GDM1 (cell line): ENCODE measurements around the gene TRAF3.

Source experiments
- DNase-seq: peaks from one replicate; lab custom pipeline; 2025; lab: John Stamatoyannopoulos, UW

TRAF3 gene, protein sequence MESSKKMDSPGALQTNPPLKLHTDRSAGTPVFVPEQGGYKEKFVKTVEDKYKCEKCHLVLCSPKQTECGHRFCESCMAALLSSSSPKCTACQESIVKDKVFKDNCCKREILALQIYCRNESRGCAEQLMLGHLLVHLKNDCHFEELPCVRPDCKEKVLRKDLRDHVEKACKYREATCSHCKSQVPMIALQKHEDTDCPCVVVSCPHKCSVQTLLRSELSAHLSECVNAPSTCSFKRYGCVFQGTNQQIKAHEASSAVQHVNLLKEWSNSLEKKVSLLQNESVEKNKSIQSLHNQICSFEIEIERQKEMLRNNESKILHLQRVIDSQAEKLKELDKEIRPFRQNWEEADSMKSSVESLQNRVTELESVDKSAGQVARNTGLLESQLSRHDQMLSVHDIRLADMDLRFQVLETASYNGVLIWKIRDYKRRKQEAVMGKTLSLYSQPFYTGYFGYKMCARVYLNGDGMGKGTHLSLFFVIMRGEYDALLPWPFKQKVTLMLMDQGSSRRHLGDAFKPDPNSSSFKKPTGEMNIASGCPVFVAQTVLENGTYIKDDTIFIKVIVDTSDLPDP

GRCh38 chr14:102776761-102777710 is at the start of gene TRAF3:
Gene TRAF3, plus strand, starts transcription at chr14:102777449. Its CDS starts 92,753 bp downstream, at chr14:102870202.
- peak; percentile 58 for DNase-seq

DNA sequence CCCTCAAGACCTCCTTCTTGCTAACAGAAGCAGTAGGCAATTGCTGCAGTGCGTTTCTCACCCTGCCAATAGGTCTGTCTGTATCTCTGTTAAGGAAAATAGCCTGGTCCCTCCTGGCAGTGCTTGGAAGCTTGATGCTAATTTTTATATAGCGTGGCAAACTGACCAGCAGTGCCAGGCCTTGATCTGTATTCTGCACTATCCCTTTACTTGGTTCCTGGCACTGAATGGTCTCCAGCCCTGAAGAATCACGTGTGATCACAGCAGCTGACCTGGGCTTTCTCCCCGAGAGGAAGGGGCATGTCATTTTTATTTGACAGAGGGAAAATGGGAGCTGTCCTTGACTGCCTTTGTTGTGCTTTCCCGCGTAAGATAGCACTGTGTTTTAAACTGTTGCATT is 48.7 kb upstream of the TRAF3 start:
- no peak for DNase-seq

DNA sequence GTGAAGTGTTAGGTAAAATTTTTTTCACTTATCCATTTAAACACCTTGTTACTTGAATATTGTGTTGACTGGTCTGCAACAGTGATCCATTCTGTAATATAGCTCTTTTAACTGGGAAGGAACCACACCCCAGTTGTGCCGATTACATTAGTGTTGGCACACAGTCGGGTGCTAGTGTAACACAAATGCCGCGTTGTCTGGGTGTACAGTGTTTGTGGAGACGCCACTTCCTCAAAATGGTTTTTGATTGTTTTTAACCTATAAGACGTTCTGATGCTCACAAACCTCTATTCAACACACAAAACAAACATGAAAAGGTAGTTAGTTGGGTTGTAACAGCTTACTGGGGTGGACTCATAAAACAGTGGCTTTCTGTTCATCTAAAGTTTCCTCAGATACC is 48.0 kb upstream of the TRAF3 start:
- DNase-seq = no peak

DNA sequence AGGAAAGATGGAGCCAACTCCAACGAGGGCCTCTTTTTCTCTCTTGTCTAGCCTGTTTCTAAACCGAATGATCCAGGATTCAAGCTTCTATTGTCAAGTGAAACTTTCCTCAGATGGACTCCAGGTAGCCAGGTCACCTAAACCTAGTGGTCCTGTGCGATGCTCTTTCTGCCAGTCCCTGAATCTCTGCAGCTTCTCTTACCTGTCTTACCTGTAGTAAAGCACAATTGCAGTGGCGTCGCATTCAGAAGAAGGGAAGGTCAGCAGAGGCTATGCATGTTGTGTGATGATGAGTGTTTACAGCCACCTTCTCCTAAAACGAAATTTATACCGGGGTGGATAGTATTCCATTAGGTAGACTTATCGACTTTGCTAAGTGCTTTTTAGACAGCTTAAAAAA is 47.4 kb upstream of the TRAF3 start:
- no peak for DNase-seq

GRCh38 chr14:102731101-102731870 is 46.0 kb upstream of the TRAF3 start:
- no peak for DNase-seq

DNA sequence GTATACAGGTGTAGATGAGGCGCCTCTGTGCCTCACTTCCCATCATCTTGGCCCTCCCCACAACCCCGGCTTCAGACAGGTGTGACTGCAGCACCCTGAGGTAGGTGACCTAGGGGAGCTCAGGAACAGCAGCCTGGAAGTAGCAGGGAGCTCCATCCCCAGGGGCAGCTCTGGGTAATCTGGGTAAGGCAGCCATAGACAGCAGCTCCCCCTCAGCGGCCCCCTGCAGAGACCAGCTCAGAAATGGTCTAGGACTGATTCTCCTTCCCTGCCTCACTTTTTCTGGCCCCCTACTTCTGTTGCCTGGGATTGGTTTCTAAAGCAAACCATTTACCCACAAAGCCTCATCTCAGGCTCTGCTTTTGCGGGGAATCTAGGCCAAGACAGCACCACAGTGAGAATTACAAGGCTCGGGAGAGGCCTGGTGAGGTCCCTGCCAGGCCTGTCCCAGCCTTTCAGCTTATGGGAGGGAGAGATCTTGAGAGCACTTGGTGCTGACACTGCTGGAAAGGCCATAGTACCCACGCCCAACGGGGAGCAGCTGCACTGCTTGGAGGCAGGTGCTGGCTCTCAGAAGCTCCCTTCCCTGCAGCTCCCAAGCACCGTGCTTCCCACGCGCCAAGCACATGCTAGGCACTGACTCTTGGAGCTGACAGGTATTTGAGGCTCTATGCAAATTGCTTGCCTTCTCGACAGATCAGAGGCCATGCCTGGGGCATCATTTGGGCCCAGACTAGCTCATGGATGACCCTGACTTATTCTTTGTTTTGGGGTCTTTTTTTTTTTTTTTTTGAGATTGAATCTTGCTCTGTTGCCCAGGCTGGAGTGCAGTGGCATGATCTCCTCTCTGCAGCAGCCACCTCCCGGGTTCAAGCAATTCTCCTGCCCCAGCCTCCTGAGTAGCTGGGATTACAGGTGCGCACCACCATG is 45.1 kb upstream of the TRAF3 start:
- no peak for DNase-seq

- DNase-seq = no peak
These were observed 44.3 kb upstream of the TRAF3 start for GRCh38 chr14:102732924-102733323.

DNA sequence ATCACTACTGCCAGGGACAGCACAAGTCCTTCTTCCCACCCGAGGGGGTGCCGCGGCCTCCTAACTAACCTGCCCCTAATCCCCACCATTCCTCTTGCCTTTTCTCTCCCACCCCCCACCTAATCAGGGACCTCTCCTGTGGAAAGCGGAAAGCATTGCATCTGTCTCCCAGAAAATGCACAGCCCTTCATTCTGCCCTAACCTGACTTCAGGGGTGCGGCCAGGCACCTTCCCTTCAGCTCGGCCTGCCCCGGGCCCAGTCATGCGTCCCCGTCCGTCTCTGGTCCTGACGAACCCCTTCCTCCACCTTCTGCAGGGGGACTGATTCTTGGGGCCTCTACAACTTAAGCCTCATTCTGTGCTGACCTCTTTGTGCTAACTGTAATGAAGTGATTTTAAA is 43.9 kb upstream of the TRAF3 start:
- DNase-seq = no peak

DNA sequence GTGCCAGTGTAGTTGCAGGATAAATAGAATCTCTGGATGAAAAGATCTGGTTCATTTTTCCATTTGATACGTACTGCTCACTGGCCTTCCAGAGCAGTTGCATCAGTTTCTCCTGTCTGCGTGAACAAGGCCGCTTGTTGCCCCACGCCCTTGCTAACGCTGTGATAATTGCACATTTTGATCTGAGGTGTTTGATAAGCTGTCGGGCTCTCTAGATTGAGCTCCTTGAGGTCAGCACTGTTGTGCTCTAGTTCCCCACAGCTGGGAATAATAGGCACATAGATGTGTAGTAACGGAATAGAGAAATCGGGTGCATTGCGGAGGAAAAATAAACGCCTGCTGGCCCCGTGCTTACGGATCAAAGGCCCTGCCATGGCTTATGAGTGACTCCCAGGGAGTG is 42.8 kb upstream of the TRAF3 start:
- DNase-seq = no peak

DNA sequence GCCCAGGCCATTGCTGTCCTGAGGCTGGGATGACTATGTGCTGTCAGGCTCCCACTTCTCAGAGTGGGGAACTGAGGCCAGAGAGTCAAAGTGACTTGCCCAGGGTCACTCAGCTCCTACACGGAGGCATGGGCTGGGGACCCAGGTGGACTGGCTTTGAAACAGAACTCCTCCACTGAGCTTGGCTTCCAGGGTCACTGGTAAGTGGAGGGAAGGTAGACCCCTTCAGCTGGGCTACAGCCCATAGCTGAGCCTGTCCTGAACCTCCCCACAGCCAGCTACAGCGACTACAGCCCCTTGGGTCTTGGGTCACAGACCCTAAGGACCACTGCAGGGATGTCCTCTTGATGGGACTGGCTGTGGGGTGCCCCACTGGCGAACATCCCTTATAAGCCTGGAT is 40.3 kb upstream of the TRAF3 start:
- no peak for DNase-seq

GRCh38 chr14:102737402-102738372 is 39.6 kb upstream of the TRAF3 start:
- DNase-seq = no peak

- no peak for DNase-seq
These were observed 38.7 kb upstream of the TRAF3 start for GRCh38 chr14:102738373-102739189.

GRCh38 chr14:102739190-102739469 is 38.1 kb upstream of the TRAF3 start:
- no peak for DNase-seq

- DNase-seq = no peak
These were observed 30.4 kb upstream of the TRAF3 start for GRCh38 chr14:102746634-102747438.

- no peak for DNase-seq
These were observed 28.4 kb upstream of the TRAF3 start for GRCh38 chr14:102748806-102749205.

DNA sequence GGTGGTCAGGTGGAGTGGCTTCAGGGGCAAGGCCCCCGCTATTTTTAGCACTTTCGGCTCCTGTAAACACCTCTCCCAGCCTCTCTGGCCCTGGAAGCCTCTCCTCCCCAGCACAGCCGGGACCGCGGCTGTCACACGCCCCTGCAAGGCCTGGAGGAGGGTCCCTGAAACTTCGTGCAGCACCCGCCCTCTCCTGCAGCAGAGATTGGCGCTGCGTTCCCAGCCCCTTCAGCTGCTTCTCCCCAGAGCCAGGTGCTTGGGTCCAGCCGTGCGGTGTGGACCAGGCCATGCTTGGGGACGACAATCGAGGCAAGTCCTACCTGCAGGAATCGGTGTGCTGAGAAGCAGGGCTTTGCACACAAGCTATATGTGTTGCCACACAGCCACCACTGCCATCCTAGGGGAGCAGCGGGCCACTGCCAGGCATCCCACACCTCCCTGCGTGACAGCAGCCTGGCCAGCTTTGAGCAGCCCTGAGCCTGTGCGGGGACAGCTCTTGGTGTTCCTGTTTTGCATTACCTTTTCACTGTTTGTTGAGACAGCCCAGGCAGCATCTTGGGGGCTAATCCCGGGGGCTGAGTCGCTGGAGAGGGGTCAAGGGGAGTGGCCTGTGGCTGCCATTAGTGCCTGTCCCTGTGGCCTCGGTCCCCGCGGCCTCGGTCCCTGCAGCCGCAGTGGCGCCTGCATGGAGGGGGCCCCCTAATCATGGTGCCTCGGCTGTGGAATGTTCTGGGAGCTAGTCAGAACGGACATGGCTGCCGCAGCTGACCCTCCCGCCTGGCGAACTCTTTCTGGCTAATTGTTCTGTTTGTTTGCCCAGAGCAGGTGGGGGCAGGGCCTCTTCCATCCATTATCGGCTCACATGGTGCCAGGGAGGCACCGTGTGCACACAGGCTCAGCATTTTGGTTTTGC is 27.6 kb upstream of the TRAF3 start:
- DNase-seq = no peak

DNA sequence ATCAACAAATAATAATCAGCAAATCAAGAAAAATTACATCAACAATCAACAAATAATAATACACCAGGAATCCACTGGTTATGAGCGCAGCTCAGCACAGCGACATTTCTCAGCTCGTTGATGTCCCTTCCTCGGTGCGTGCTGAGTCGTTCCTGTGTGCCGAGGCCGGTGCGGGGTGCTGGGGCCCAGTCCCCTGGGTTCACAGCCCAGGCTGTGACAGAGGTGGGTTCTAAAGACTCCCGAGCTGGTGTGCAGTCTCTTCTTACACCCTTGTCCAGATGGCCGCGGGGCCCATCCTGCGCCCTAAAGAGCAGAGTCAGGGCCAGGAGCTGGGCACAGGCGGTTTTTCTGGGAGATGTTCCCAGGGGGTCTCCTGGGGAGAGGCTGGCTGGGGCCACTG is 26.9 kb upstream of the TRAF3 start:
- DNase-seq = no peak
